Coronary artery (tissue), 2 donors: ENCODE data around the gene TMEM222.

ENCODE experiments used
- DNase-seq: peaks from one replicate; pipeline ENCODE4 v3.0.0-alpha.2; 2017; ENCODE audit warnings: low spot score
- H3K27ac ChIP-seq, 2 donors: fragments of 200-600 bp; sonication (generic); one replicate each; pipeline ENCODE4 v1.5.1; 2016 to 2019
- H3K4me3 ChIP-seq: fragments of 200-600 bp; sonication (generic); 2 replicates; pipeline ENCODE4 v1.5.1; 2016; ENCODE audit warnings: mild to moderate bottlenecking, moderate library complexity
- CTCF ChIP-seq: fragments of 200-600 bp; sonication (generic); IDR thresholded peaks from one replicate; pipeline ENCODE4 v1.5.1; 2019; ENCODE audit warnings: antibody characterized with exemption

The TMEM222 gene

GRCh38 chr1:27318596-27318995 lies 3.4 kb upstream of the TMEM222 start:
- DNase-seq = no peak
- H3K4me3 ChIP-seq = no peak overlapping the region
- no peak overlapping the region for H3K27ac ChIP-seq
- no peak for TF ChIP-seq CTCF

- Histone ChIP-seq H3K27ac (peak overlapping the region; percentile 82 to 91), H3K4me3 (peak overlapping the region; percentile 84)
- no peak for TF ChIP-seq CTCF
- DNase-seq = no peak
Measured at GRCh38 chr1:27322569-27323240, 742 bp downstream of the TMEM222 start.

- no peak for DNase-seq
- Histone ChIP-seq H3K27ac (no peak overlapping the region), H3K4me3 (no peak overlapping the region)
- no peak for TF ChIP-seq CTCF
Measured at GRCh38 chr1:27325286-27325685, 3.3 kb downstream of the TMEM222 start.

- no peak for TF ChIP-seq CTCF
- no peak overlapping the region for H3K27ac ChIP-seq
- H3K4me3 ChIP-seq = no peak overlapping the region
- DNase-seq = no peak
Measured at GRCh38 chr1:27327964-27328363, 6.0 kb downstream of the TMEM222 start.

GRCh38 chr1:27330786-27331185 lies 8.8 kb downstream of the TMEM222 start:
- no peak for TF ChIP-seq CTCF
- H3K27ac ChIP-seq = no peak overlapping the region
- no peak for DNase-seq

GRCh38 chr1:27331426-27331825 lies 9.5 kb downstream of the TMEM222 start:
- H3K27ac ChIP-seq = no peak overlapping the region
- TF ChIP-seq CTCF = no peak
- DNase-seq = no peak

More at GRCh38 chr1:27330786-27331185, 8.8 kb downstream of the TMEM222 start:
- H3K4me3 ChIP-seq = no peak overlapping the region

GRCh38 chr1:27331922-27332321 lies 10.0 kb downstream of the TMEM222 start:
- no peak for DNase-seq
- Histone ChIP-seq H3K4me3 (no peak overlapping the region), H3K27ac (no peak overlapping the region)
- TF ChIP-seq CTCF = no peak

More at GRCh38 chr1:27331426-27331825, 9.5 kb downstream of the TMEM222 start:
- H3K4me3 ChIP-seq = no peak overlapping the region
